Aortic smooth muscle cell (primary cell): ENCODE data around the gene FANCC. TPM values are rescaled to one million over a fixed set of nuclear protein-coding genes. Genes with fewer than 3 reads are reported as not detected.

Source experiments
- total RNA-seq: library from RNA; depleted of rRNA; stranded (reverse); fragments of >200 nt; gene quantifications from 2 replicates; pipeline ENCODE4 v1.2.3, GENCODE V29; 2014

The FANCC gene, protein sequence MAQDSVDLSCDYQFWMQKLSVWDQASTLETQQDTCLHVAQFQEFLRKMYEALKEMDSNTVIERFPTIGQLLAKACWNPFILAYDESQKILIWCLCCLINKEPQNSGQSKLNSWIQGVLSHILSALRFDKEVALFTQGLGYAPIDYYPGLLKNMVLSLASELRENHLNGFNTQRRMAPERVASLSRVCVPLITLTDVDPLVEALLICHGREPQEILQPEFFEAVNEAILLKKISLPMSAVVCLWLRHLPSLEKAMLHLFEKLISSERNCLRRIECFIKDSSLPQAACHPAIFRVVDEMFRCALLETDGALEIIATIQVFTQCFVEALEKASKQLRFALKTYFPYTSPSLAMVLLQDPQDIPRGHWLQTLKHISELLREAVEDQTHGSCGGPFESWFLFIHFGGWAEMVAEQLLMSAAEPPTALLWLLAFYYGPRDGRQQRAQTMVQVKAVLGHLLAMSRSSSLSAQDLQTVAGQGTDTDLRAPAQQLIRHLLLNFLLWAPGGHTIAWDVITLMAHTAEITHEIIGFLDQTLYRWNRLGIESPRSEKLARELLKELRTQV
- 3.0 and 3.6 TPM in 2 replicates for total RNA-seq

DNA sequence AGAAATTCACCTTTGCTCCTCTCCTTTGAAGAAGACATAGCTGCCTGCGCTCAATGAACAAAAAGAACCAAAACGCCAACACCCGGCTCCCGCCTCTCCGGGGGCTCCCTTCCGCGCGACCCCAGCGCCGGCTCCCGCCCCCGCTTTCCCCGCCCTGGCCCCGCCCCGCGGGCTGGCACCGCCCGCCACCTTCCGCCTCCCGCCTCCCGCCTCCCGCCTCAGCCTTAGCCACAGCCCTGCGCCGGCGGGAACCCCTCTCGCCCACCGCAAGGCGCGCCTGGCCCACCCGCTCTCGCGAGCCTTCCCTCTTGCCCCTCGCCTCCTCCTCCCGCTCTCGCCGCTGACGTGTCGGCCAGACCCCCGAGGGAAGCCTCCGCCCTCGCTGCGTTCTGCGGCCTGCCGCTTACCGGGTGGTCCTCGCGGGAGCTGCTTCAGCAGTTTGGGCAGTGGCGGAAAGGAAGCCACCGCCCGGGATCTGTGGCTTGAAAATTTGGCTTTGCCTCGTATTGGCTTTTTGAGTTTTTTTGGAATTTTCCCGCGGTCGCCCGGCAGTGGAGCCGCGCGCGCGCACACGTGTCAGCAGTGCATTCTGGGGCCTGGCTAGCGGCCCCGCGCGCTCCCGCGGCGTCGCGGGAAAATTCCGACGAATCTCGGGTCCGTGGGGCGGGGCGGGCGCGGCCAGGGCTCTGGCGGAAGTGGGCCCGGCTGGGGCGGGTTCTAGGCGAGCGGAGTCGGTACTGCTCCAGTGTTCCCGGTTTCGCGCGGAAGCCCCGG lies at the start of gene FANCC:
Gene FANCC (minus strand): TSS at position 591 of the 774 bp plus-strand sequence. CDS start 68,418 bp downstream, outside the sequence.

Other genes starting within 250 kb of the FANCC start
- 0.92 and 1.1 TPM in 2 replicates for gene PTCH1, start 199.3 kb upstream of the FANCC start, total RNA-seq